ENCODE data around the gene TPM2. TPM values are rescaled to one million over a fixed set of nuclear protein-coding genes. Genes with fewer than 3 reads are reported as not detected.

TPM2 gene
- total RNA-seq, 2 donors from 2014 or later = 523 to 604 TPM

- DNase-seq (no peak), ATAC-seq (no peak)
- intact Hi-C loops (cut with DNase I) = no loop called here
Observed at GRCh38 chr9:35723908-35724307, 34.2 kb upstream of the TPM2 start.

GRCh38 chr9:35723426-35723825, 33.7 kb upstream of the TPM2 start:
- intact Hi-C loops (cut with DNase I) = no loop called here
- no peak for DNase-seq
- ATAC-seq = no peak

DNA sequence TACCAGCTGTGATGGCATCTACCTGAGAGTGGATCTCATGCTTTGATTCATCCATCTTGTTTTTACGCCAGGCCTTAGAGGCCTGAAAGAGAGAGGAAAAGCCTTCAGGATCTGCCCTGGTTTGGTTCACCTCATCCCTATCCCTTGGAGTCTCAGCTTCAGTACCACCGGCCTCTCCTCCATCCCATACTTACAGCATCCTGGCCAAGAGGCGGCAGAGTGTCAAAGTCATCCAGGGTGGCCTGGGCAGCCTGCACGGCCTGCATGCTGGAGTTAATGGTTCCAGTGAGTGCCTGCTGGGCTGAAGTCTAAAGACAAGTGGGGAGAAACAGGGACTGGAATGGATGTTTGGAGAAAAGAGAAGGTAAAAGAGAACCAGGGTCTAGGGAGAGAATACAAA, 29.8 kb upstream of the TPM2 start:
- DNase-seq = no peak
- ATAC-seq = no peak
- intact Hi-C loops (cut with DNase I) = no loop called here

GRCh38 chr9:35718721-35719511, 29.2 kb upstream of the TPM2 start:
- no peak for DNase-seq
- ATAC-seq = peak in 1 of 2 donors; percentile 4
- intact Hi-C loops (cut with DNase I) = no loop called here

DNA sequence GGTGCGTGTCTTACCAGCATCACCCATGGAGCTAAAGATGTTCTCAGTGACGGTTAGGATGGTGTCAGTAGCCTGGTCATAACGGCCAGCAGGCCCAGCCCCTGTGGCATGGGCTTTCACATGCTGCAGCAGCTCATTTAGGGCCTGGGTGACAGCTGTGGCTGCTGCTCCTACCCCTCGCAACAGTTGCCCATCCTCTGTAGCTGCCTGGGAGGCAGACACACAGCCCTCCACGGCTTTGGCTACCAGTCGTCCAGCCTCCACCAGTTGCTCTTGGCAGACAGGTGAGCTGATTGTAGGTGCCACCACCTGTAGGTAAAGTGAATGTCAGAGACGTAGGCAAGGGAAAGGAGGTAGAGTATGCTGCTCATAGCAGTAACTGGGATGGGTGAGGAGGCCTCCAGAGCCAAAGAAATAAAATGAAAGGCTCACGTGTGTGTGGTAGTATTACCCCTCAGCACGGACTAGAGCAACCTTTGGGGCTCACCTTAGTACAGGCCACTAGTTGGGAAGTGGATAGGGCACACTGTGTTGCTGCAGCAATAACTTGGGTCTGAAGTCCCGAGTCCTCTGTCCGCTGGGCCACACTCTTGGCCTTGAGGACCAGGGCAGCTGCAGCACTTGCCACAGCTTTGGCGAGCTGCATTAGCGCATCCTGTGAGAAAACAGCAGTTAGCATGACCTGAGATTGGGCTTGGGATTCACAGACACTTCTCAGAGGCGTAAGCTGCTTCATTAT, 27.6 kb upstream of the TPM2 start:
- ATAC-seq = no peak

GRCh38 chr9:35716230-35716629, 26.5 kb upstream of the TPM2 start:
- DNase-seq = no peak
- intact Hi-C loops (cut with DNase I) = no loop called here
- peak in 1 of 2 donors; percentile 44 for ATAC-seq

More for the DNA sequence above, 27.6 kb upstream of the TPM2 start:
- no peak for DNase-seq
- intact Hi-C loops (cut with DNase I) = no loop called here

DNA sequence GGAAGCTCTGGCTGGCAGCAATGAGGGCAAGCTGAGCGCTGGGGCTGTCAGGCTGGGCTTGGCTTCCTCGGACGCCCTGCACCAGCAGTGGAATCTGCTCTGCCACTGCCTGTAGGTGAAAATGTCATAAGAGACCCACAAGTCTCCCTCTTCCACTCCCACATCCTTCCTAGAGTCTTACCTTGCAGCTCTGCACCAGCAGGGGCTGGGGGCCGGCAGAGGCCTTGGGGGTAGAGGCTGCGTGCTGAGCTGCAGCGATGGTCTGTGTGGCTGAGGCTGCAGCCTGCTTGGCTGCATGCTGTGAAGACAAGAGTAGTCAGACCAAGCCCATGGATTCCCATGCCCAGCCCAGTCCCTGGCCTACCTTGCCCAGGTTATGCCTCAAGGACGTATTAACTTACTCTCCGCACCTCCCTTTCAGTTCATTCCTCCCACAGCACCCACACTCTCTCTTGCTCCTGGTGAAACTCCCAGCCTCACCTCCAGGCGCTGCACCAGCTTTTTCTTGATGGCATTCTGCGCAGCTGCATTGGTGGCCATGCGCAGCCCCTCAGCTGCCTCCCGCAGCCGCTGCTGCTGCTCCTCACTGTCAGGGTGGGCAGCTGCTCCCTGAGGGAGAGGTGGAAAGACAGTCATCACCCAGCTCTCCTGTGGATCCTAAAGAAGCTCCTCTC, 25.0 kb upstream of the TPM2 start:
- intact Hi-C loops (cut with DNase I) = no loop called here
- ATAC-seq = no peak

GRCh38 chr9:35714123-35714522, 24.4 kb upstream of the TPM2 start:
- ATAC-seq (no peak), DNase-seq (no peak)
- intact Hi-C loops (cut with DNase I) = no loop called here

More for the DNA sequence above, 25.0 kb upstream of the TPM2 start:
- no peak for DNase-seq

- ATAC-seq (no peak), DNase-seq (no peak)
- intact Hi-C loops (cut with DNase I) = no loop called here
Observed at GRCh38 chr9:35713578-35713977, 23.9 kb upstream of the TPM2 start.

- DNase-seq = no peak
- no peak for ATAC-seq
- intact Hi-C loops (cut with DNase I) = no loop called here
Observed at GRCh38 chr9:35712762-35713400, 23.2 kb upstream of the TPM2 start.

DNA sequence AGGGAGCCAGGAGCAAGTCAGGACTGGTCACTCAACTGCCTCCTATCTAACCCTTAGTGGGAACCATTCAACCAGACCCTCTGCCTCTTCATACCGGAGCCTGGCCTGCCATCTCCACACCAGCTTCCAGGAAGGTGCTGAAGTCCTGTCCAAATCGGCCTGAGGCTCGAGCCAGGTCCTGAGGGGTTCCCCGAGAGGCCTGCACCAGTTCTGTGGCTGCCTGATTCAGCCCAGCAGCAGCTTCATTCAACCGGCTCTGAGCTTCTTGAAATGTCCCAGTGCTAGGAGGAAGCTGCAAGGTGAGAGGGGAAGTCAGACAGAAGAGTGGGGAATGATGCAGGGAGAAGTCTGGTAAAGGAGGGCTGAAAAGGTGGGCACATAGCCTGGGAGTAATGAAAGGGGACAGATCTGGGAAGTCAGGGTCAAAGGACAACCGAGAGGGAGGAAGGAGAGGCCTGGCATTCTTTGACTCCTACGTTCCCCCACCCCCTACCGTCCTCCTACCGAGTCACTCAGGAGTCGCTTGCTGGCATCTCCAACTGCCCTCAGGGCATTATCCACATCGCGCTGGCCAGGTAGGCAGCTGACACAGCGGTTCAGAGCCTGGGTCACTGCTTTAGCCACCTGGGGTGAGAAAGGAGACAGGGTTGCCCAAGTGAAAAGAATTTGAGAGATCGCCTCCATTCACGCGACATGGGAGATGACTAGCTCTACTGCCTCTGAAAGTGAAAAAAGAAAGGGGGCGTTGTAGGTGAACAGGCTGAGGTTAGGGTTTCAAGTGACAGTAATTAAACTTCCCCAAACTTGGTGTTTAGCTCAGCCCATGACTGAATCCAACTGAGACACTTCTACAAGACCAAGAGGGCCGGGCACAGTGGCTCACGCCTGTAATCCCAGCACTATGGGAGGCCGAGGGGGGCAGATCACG, 22.0 kb upstream of the TPM2 start:
- DNase-seq (no peak), ATAC-seq (peak in 1 of 2 donors; percentile 8)
- intact Hi-C loops (cut with DNase I) = no loop called here

DNA sequence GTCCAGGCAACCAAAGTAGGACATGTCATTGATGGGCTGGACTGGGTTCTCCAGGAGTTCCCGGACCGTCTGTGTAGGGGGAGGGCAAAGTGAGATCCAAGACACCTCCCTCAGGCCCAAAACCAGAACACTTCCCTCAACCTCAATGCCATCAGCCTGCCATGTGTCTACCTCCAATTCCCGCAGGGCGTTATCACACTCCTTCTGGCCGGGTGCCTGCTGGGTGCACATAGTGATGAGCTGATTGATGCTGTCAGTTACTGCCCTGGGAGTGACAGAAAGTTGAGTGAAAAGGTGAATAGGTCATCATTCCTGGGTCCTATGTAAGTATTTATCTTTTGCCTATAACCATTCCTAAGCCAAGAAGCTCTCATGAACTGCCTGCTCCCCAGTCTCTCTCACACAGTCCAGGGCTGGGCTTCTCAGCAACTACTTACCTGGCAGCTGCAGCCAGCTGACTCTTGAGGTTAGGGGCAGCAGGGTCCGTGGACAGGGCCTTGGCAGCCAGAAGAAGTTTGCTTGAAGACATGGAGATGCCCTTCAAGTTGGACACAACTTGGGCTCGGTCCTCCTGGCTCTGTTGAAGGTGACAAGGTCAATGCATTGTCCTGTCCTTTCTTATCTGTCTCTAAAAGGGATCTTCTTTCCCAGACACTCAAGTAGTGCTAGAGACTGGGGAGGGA, 21.2 kb upstream of the TPM2 start:
- intact Hi-C loops (cut with DNase I) = no loop called here
- DNase-seq (no peak), ATAC-seq (peak; percentile 23 to 60)

- DNase-seq = no peak
Observed at GRCh38 chr9:35708146-35708545, 18.4 kb upstream of the TPM2 start.

GRCh38 chr9:35706951-35707350, 17.2 kb upstream of the TPM2 start:
- DNase-seq = no peak
- intact Hi-C loops (cut with DNase I) = no loop called here
- ATAC-seq = no peak

More at GRCh38 chr9:35708146-35708545, 18.4 kb upstream of the TPM2 start:
- no peak for ATAC-seq
- intact Hi-C loops (cut with DNase I) = no loop called here

- intact Hi-C loops (cut with DNase I) = no loop called here
- DNase-seq (no peak), ATAC-seq (no peak)
Observed at GRCh38 chr9:35705836-35706430, 16.2 kb upstream of the TPM2 start.

- intact Hi-C loops (cut with DNase I) = no loop called here
- DNase-seq = no peak
- no peak for ATAC-seq
Observed at GRCh38 chr9:35705372-35705771, 15.6 kb upstream of the TPM2 start.

- peak; percentile 16 for ATAC-seq
- no peak for DNase-seq
- intact Hi-C loops (cut with DNase I) = no loop called here
Observed at GRCh38 chr9:35703906-35704672, 14.4 kb upstream of the TPM2 start.

Data from left cardiac atrium (tissue), 4 donors.